Suprapubic skin (tissue), 4 donors: ENCODE data around the gene DNAH5. TPM values are rescaled to one million over a fixed set of nuclear protein-coding genes. Genes with fewer than 3 reads are reported as not detected.

ENCODE experiments used
- DNase-seq, 2 donors: peaks; one replicate each; pipeline ENCODE4 v3.0.0-alpha.2; 2019; ENCODE audit warnings: low spot score in 2 of 2
- H3K27ac ChIP-seq: fragments of 200-600 bp; sonication (generic); one replicate; pipeline ENCODE4 v1.5.1; 2019
- H3K27me3 ChIP-seq: fragments of 200-600 bp; sonication (generic); one replicate; pipeline ENCODE4 v1.5.1; 2019
- H3K36me3 ChIP-seq: fragments of 200-600 bp; sonication (generic); one replicate; pipeline ENCODE4 v1.5.1; 2019
- H3K4me1 ChIP-seq: fragments of 200-600 bp; sonication (generic); one replicate; pipeline ENCODE4 v1.5.1; 2019
- H3K4me3 ChIP-seq: fragments of 200-600 bp; sonication (generic); one replicate; pipeline ENCODE4 v1.5.1; 2019; ENCODE audit warnings: mild to moderate bottlenecking
- H3K9me3 ChIP-seq: fragments of 200-600 bp; sonication (generic); one replicate; pipeline ENCODE4 v1.5.1; 2019
- CTCF ChIP-seq, 2 donors: fragments of 200-600 bp in 1 of 2; fragments of 450-650 bp in 1 of 2; sonication (generic) in 1 of 2; IDR thresholded peaks; one replicate each; pipeline ENCODE4 v1.5.1; 2016 to 2019; ENCODE audit warnings: antibody characterized with exemption in 2 of 2, mild to moderate bottlenecking in 1 of 2, moderate library complexity in 1 of 2
- EP300 ChIP-seq: sonication (generic); formaldehyde crosslinking; IDR thresholded peaks from one replicate; pipeline ENCODE4 v1.6.1; 2017; ENCODE audit warnings: antibody characterized with exemption
- POLR2A ChIP-seq, 2 donors: fragments of 450-650 bp; IDR thresholded peaks; one replicate each; pipeline ENCODE4 v1.6.1; 2017; ENCODE audit warnings: antibody characterized with exemption in 2 of 2, mild to moderate bottlenecking in 2 of 2, moderate library complexity in 2 of 2
- POLR2AphosphoS5 ChIP-seq, 3 donors: sonication (generic); formaldehyde crosslinking; IDR thresholded peaks; one replicate each; pipeline ENCODE4 v1.6.1; 2017; ENCODE audit warnings: antibody characterized with exemption in 3 of 3
- WGBS: methylation state at CpG from one replicate; pipeline ENCODE4 v1.1.5; 2018; 5-methylcytosine and 5-hydroxymethylcytosine counted together
- total RNA-seq, 4 donors: library from RNA; depleted of rRNA; stranded (reverse); fragments of >200 nt; gene quantifications; one replicate each; pipeline ENCODE4 v1.1.0, GENCODE V29; 2016

Gene DNAH5
- total RNA-seq, 4 donors from 2014 or later = 0.13 to 0.56 (median 0.18) TPM

DNA sequence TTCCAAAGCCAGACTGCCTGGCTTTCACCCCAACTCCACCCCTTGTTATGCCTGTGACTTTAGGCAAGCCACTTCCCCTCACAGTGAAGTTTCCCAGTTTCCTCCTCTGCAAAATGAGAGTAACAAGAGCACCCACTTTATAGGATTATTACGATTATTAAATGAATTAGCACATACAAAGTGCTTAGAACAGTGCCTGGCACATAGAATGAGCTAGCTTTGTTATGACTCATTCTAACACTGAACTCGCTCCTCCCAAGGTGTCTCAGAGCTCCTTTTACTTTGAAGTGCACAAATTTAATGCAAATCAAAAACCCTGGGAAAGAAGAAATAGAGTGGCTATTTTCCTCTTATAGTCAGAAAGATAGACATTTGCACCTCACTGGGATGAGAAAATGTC is 34.3 kb downstream of the DNAH5 start:
- Histone ChIP-seq H3K9me3 (no peaks in the 10 kb centered on the region), H3K4me1 (no peaks in the 10 kb centered on the region), H3K27me3 (no peaks in the 10 kb centered on the region), H3K27ac (no peak overlapping the region), H3K36me3 (no peaks in the 10 kb centered on the region), H3K4me3 (no peak overlapping the region)
- DNase-seq = no peak
- no peak for TF ChIP-seq CTCF (IDR thresholded peaks at IDR 0.05)
- no peak for TF ChIP-seq EP300
- TF ChIP-seq POLR2AphosphoS5 (IDR thresholded peaks at IDR 0.05) = no peak
- TF ChIP-seq POLR2A (IDR thresholded peaks at IDR 0.05) = no peak
- WGBS = 82% methylated on average over 2 of the region's 2 CpGs

GRCh38 chr5:13909271-13909670 is 35.2 kb downstream of the DNAH5 start:
- no peaks in the 10 kb centered on the region for H3K36me3 ChIP-seq
- H3K27me3 ChIP-seq = no peaks in the 10 kb centered on the region
- H3K4me3 ChIP-seq = no peak overlapping the region
- DNase-seq = no peak
- no peaks in the 10 kb centered on the region for H3K9me3 ChIP-seq
- no peak overlapping the region for H3K27ac ChIP-seq
- no peak for TF ChIP-seq POLR2A (IDR thresholded peaks at IDR 0.05)
- no peak for TF ChIP-seq POLR2AphosphoS5 (IDR thresholded peaks at IDR 0.05)
- no peak for TF ChIP-seq EP300
- TF ChIP-seq CTCF (IDR thresholded peaks at IDR 0.05) = no peak
- 79% methylated on average over 1 of the region's 1 CpG for WGBS
- H3K4me1 ChIP-seq = no peaks in the 10 kb centered on the region

DNA sequence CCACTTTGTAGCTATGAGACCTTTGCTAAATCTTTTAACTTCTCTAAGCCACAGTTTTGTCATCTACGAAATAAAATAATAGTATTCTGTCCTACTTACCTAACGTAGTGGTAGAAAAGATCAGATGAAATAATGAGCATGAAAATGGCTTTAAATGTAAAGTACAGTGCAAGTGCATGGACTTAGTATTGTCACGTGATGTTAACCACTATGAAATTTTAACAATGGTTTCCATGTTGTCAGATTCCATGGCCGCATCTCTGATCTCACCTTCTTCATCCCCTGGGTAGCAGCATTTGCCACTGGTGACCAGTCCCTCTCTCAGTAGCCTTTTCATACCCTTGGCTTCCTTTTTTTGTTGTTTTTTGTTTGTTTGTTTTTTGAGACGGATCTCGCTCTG is 45.9 kb downstream of the DNAH5 start:
- Histone ChIP-seq H3K9me3 (no peaks in the 10 kb centered on the region), H3K4me3 (no peak overlapping the region)
- WGBS = 86% methylated on average over 6 of the region's 6 CpGs

GRCh38 chr5:13878357-13878756 is 66.1 kb downstream of the DNAH5 start:
- H3K36me3 ChIP-seq = no peaks in the 10 kb centered on the region
- DNase-seq = no peak
- no peaks in the 10 kb centered on the region for H3K27me3 ChIP-seq
- WGBS = 79% methylated on average over 4 of the region's 4 CpGs
- H3K9me3 ChIP-seq = no peaks in the 10 kb centered on the region
- no peak overlapping the region for H3K4me3 ChIP-seq
- TF ChIP-seq POLR2AphosphoS5 (IDR thresholded peaks at IDR 0.05) (no peak), POLR2A (IDR thresholded peaks at IDR 0.05) (no peak), EP300 (no peak), CTCF (IDR thresholded peaks at IDR 0.05) (no peak)
- no peaks in the 10 kb centered on the region for H3K4me1 ChIP-seq
- H3K27ac ChIP-seq = no peak overlapping the region

More for the DNA sequence above, 45.9 kb downstream of the DNAH5 start:
- Histone ChIP-seq H3K27me3 (no peaks in the 10 kb centered on the region), H3K27ac (no peak overlapping the region), H3K36me3 (no peaks in the 10 kb centered on the region), H3K4me1 (no peaks in the 10 kb centered on the region)
- DNase-seq = no peak
- TF ChIP-seq EP300 (no peak), POLR2A (IDR thresholded peaks at IDR 0.05) (no peak), POLR2AphosphoS5 (IDR thresholded peaks at IDR 0.05) (no peak), CTCF (IDR thresholded peaks at IDR 0.05) (no peak)

GRCh38 chr5:13866792-13867191 is 77.7 kb downstream of the DNAH5 start:
- WGBS = 31% methylated on average over 5 of the region's 5 CpGs
- Histone ChIP-seq H3K9me3 (no peaks in the 10 kb centered on the region), H3K36me3 (no peaks in the 10 kb centered on the region), H3K27ac (no peak overlapping the region), H3K4me3 (no peak overlapping the region), H3K27me3 (no peaks in the 10 kb centered on the region), H3K4me1 (no peaks in the 10 kb centered on the region)
- no peak for DNase-seq
- TF ChIP-seq CTCF (IDR thresholded peaks at IDR 0.05) (no peak), POLR2AphosphoS5 (IDR thresholded peaks at IDR 0.05) (no peak), POLR2A (IDR thresholded peaks at IDR 0.05) (no peak), EP300 (no peak)
